ENCODE results near the gene PGLYRP3.

The PGLYRP3 gene

GRCh38 chr1:153259387-153259786 lies 53.4 kb downstream of the PGLYRP3 start, which contains the start of gene LORICRIN:
Gene LORICRIN, plus strand, starts transcription at chr1:153259687. Its CDS starts 1,263 bp downstream, at chr1:153260950.
- FAIRE-seq: no peak

GRCh38 chr1:153253693-153254092 lies 59.1 kb downstream of the PGLYRP3 start:
- FAIRE-seq: no peak

- FAIRE-seq: no peak
These were observed 59.7 kb downstream of the PGLYRP3 start for GRCh38 chr1:153253076-153253475.

- no peak for FAIRE-seq
These were observed 60.8 kb downstream of the PGLYRP3 start for GRCh38 chr1:153251988-153252387.

GRCh38 chr1:153251562-153251961 lies 61.2 kb downstream of the PGLYRP3 start:
- no peak for FAIRE-seq

GRCh38 chr1:153251087-153251486 lies 61.7 kb downstream of the PGLYRP3 start:
- FAIRE-seq: no peak

GRCh38 chr1:153250166-153250565 lies 62.6 kb downstream of the PGLYRP3 start:
- FAIRE-seq: no peak

GRCh38 chr1:153248176-153248879 lies 64.4 kb downstream of the PGLYRP3 start:
- no peak for FAIRE-seq

Data from endometrium (tissue), 2 donors.